ENCODE data around the gene PLXNA2. TPM values are rescaled to one million over a fixed set of nuclear protein-coding genes. Genes with fewer than 3 reads are reported as not detected.

The PLXNA2 gene
- total and polyA plus RNA-seq, 9 donors, result 17.8 to 43.3 (median 35.1) TPM

DNA sequence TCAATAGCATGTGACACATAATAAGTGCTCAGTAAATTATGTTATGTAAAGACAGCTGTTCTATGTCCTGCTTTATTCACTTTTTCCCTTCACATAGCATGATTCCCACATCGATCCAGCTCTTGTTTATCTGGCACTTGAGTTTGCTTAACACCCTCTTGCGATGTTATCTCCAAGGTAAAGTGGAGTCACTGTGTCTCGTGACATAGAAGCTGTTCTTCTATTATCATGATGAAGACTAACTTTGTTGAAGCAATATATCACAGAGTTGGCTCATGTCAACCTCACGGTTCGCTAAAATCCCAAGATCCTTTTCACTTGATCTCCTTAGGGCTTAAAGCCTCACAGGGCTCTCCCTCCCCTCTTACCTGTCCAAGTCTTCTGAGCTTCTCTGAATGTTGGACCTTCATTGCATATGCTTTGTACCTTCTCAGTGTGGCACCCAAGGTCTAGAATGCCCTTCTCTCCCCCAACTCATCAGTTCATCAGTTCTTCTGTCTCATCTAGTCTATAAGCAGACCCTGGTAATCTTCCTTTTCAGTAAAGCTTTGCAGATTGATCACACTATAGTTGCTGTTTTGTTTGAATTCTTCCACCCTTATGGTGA is 38.0 kb downstream of the PLXNA2 start:
- DNase-seq, result no peak
- no peak overlapping the region for H3K4me3 ChIP-seq (ENCODE audit: low read length)
- no peaks in the 10 kb centered on the region for H3K27me3 ChIP-seq (ENCODE audit: control insufficient read depth, insufficient read depth, low read length)
- no peak overlapping the region for H3K27ac ChIP-seq (ENCODE audit: low read length)
- H3K4me1 ChIP-seq (ENCODE audit: control insufficient read depth, insufficient read depth, low read length), result peaks cover 51% of the 10 kb centered on the region
- WGBS (ENCODE audit: insufficient coverage), result 76% methylated on average over 5 of the region's 5 CpGs
- H3K36me3 ChIP-seq (ENCODE audit: control insufficient read depth, insufficient read depth, low read length), result peaks cover 48% of the 10 kb centered on the region
- H3K9me3 ChIP-seq (replicated peaks; ENCODE audit: control insufficient read depth, low read depth, low read length), result no peaks in the 10 kb centered on the region

DNA sequence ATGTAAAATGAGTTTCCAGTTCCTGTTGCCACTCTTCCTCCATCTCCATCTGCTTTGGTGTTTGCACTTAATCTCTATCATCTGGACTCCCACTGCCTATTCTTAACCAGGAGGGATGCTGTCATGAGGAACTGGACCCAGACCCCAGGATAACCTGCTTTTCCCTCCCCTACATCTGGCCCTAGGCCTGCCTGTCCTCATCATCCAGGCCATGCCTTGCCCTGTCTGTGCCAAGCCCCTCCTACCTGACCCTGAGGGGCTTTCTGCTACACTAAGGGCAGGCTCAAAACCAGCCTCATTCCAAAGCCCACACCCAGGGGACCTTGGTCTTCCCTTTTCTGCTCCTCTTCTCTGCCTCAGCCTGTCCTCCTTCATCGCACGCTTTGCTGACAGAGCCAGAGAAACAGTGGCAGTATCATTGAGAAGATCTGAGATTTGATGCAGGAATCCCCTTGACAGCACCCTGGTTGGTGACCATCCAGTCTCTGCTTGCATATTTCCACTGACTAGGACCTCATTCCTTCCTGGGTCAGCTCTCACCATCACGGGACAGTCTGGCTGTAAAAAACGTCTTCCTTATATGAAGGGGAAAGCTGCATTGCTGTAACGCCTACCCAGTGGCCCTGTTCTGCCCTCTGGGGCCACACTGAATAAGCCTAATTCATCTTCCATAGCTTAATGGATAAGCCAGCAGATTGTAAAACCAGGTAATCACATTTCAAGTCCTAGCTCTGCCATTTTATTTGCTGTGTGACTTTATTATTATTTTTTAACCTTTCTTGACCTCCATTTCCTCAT is 38.8 kb downstream of the PLXNA2 start:
- 79% methylated on average over 4 of the region's 5 CpGs for WGBS (ENCODE audit: insufficient coverage)
- DNase-seq, result no peak
- Histone ChIP-seq H3K4me1 (ENCODE audit: control insufficient read depth, insufficient read depth, low read length) (peaks cover 57% of the 10 kb centered on the region), H3K27ac (ENCODE audit: low read length) (peak overlapping the region; percentile 62), H3K4me3 (ENCODE audit: low read length) (no peak overlapping the region), H3K36me3 (ENCODE audit: control insufficient read depth, insufficient read depth, low read length) (peaks cover 48% of the 10 kb centered on the region), H3K27me3 (ENCODE audit: control insufficient read depth, insufficient read depth, low read length) (no peaks in the 10 kb centered on the region), H3K9me3 (replicated peaks; ENCODE audit: control insufficient read depth, low read depth, low read length) (no peaks in the 10 kb centered on the region)

DNA sequence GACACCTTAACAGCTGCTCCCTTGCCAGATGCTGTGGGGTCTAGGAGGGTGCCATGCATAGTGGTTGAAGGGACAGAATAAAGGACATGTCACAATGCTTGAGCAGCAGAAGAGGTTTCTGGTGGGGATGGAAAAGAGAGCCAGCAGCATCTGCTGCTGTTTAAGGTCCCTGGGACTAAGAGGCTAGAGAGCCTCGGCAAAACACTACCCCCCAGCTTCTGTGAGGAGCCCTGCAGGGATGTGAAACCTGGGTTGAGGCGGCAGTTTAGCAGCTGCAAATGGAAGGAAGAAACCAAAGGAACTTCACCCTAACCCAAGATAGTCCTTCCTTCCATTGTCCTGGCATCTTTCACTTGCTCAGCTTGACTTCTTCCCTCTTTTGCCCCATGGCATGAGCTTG is 39.4 kb downstream of the PLXNA2 start:
- no peaks in the 10 kb centered on the region for H3K9me3 ChIP-seq (replicated peaks; ENCODE audit: control insufficient read depth, low read depth, low read length)
- H3K27me3 ChIP-seq (ENCODE audit: control insufficient read depth, insufficient read depth, low read length), result no peaks in the 10 kb centered on the region
- peak; percentile 62 for DNase-seq
- peaks cover 57% of the 10 kb centered on the region for H3K4me1 ChIP-seq (ENCODE audit: control insufficient read depth, insufficient read depth, low read length)
- no CpG with 5 or more reads among the region's 2 CpGs for WGBS (ENCODE audit: insufficient coverage)
- peaks cover 47% of the 10 kb centered on the region for H3K36me3 ChIP-seq (ENCODE audit: control insufficient read depth, insufficient read depth, low read length)
- H3K27ac ChIP-seq (ENCODE audit: low read length), result peak overlapping the region; percentile 62
- no peak overlapping the region for H3K4me3 ChIP-seq (ENCODE audit: low read length)

DNA sequence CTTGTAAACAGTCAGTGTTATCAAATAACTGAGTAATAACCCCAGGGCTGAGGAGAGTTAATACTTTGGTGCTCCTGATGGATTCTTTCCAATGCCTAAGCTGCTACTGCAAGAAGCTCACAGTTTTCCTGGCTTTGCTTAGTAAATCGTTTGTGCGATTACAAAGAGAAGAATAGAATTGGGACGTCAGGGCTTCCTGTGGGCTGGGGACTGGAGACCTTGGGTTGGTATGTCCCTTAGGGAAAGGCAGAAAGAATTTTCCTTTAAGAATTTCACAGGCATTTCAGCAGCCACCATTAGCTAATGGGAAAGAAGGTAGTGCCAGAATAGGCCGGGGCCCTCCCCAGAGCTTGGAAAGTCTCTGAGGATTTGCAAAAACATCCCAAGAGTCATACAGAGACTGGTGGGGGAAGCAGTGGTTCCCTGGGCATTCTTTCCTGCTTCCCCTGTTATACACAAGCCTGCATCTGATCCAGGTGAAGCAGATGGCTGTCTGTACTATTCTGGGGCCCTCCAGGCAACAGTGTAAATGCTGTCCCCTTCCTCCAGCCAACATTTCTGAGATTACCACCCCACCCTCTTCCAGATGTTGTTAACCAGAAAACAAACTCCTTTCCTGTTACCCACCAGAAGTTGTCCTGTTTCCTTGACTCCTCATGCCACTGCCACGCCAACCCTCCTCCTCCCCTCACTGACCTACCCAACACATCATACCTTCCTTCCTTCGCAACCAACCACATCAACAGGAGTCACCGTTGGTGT is 40.2 kb downstream of the PLXNA2 start:
- Histone ChIP-seq H3K36me3 (ENCODE audit: control insufficient read depth, insufficient read depth, low read length) (peaks cover 48% of the 10 kb centered on the region), H3K27me3 (ENCODE audit: control insufficient read depth, insufficient read depth, low read length) (no peaks in the 10 kb centered on the region)
- 80% methylated on average over 1 of the region's 7 CpGs for WGBS (ENCODE audit: insufficient coverage)

DNA sequence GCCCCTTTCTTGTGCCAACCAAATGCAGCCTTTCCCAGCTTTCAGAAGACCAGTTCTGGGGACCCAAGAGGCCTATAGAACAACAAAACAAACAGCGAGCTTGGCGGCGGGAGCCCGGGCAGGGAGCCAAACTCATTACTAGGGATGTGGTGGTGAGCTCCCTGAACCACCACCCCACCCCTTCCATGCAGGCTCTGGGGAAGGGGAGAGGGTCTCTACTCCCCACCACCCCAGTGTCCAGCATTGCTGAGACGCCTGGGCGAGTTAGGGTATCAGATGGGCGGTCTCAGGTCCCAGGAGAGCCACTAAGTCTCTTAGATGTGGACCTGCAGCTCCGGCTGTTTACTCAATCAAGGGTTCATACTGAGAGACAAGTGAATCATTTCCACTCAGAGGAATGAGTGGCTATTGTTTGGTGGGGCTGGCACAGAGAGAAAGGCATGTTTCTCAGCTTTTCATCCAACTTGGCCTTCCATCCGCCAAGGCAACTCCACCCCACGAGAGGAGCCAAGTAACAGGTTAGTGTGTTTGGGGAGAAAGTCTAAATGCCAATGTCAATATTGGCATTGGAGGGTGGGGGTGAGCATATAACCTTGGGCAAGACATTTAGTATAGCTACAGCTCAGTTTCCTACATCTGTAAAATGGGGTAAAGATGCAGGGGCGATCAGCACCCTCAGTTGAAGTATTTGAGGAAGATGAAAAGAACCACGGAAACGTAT is 40.9 kb downstream of the PLXNA2 start:
- Histone ChIP-seq H3K4me1 (ENCODE audit: control insufficient read depth, insufficient read depth, low read length) (peaks cover 57% of the 10 kb centered on the region), H3K36me3 (ENCODE audit: control insufficient read depth, insufficient read depth, low read length) (peaks cover 47% of the 10 kb centered on the region), H3K4me3 (ENCODE audit: low read length) (no peak overlapping the region), H3K27ac (ENCODE audit: low read length) (peak overlapping the region; percentile 69), H3K27me3 (ENCODE audit: control insufficient read depth, insufficient read depth, low read length) (no peaks in the 10 kb centered on the region), H3K9me3 (replicated peaks; ENCODE audit: control insufficient read depth, low read depth, low read length) (no peaks in the 10 kb centered on the region)
- peak; percentile 55 for DNase-seq
- WGBS (ENCODE audit: insufficient coverage), result 70% methylated on average over 2 of the region's 13 CpGs

More for the DNA sequence above, 40.2 kb downstream of the PLXNA2 start:
- DNase-seq, result peak; percentile 50
- Histone ChIP-seq H3K4me3 (ENCODE audit: low read length) (no peak overlapping the region), H3K4me1 (ENCODE audit: control insufficient read depth, insufficient read depth, low read length) (peaks cover 57% of the 10 kb centered on the region), H3K9me3 (replicated peaks; ENCODE audit: control insufficient read depth, low read depth, low read length) (no peaks in the 10 kb centered on the region), H3K27ac (ENCODE audit: low read length) (peak overlapping the region; percentile 65)

DNA sequence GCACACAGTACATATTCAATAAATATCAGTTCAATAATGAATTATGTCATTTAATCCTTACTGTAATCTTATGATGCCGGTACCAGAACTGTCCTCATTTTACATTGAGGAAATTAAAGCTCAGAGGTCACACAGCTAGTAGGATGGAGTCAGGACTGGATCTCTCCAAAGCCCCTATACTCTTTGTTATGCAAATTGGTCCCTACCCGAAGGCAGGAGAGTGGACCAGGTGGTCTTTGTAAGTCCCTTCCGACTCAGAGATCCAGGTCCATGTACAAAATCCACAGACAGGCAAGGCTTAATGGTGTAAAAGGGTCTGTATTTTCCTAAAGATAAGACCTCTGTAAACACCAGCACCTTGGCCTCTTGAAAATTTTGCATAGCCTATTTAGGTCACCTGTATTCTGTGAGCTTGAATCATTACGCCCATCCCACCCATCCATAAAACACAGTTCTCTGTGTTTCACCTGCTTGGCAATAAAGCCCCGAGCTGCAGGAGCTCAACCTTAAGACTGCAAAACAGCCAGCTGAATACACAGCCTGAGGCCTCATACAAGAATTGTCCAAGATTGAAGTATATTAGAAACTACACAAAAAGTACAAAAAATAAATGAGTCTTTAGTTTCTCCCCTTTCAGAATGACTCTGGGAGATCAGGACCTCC is 41.7 kb downstream of the PLXNA2 start:
- Histone ChIP-seq H3K4me3 (ENCODE audit: low read length) (no peak overlapping the region), H3K36me3 (ENCODE audit: control insufficient read depth, insufficient read depth, low read length) (peaks cover 47% of the 10 kb centered on the region), H3K9me3 (replicated peaks; ENCODE audit: control insufficient read depth, low read depth, low read length) (no peaks in the 10 kb centered on the region), H3K27me3 (ENCODE audit: control insufficient read depth, insufficient read depth, low read length) (no peaks in the 10 kb centered on the region), H3K27ac (ENCODE audit: low read length) (peak overlapping the region; percentile 69), H3K4me1 (ENCODE audit: control insufficient read depth, insufficient read depth, low read length) (peaks cover 49% of the 10 kb centered on the region)
- no peak for DNase-seq
- WGBS (ENCODE audit: insufficient coverage), result no CpG with 5 or more reads among the region's 5 CpGs

DNA sequence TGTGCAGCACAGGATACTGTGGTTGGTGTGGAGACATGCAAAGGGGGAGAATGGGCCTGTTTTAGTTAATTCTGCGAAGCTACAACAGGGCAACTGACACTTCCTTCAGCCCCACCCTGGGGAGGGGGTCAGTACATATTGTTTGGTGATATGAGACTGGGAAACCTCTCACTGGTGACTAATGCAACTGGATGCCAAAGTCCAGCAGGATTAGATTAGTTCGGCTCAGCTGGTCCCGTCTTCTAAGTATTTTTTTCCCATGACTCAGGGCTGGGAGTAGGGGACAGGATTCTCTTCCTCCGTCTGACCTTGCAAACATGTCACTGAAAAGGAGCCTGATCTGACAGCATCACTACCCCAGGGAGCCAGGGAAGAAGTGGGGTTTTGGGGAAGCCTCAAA is 43.0 kb downstream of the PLXNA2 start:
- DNase-seq, result peak; percentile 84
- Histone ChIP-seq H3K9me3 (replicated peaks; ENCODE audit: control insufficient read depth, low read depth, low read length) (no peaks in the 10 kb centered on the region), H3K36me3 (ENCODE audit: control insufficient read depth, insufficient read depth, low read length) (peaks cover 47% of the 10 kb centered on the region), H3K27me3 (ENCODE audit: control insufficient read depth, insufficient read depth, low read length) (no peaks in the 10 kb centered on the region), H3K4me3 (ENCODE audit: low read length) (no peak overlapping the region), H3K27ac (ENCODE audit: low read length) (peak overlapping the region; percentile 59), H3K4me1 (ENCODE audit: control insufficient read depth, insufficient read depth, low read length) (peaks cover 45% of the 10 kb centered on the region)
- no CpG with 5 or more reads among the region's 4 CpGs for WGBS (ENCODE audit: insufficient coverage)

DNA sequence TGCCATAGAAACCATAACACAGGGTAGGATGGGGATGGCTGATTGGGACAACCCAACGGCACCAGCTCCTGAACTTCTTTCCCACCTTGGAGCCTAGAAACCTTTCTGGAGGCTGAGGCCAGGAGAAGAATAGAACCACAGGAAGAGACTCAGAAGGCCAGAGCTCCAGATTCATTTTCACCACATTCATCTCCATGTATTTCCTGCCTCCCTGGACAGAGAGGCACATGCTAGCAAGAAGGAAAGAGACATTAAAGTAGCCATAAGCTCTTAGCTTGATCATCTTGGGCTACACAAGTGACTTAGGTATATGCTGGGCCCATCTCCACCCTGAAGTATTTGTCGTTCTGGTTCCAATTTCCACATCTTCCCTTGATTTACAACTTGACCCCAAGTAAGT is 44.1 kb downstream of the PLXNA2 start:
- Histone ChIP-seq H3K4me1 (ENCODE audit: control insufficient read depth, insufficient read depth, low read length) (peaks cover 40% of the 10 kb centered on the region), H3K27ac (ENCODE audit: low read length) (no peak overlapping the region), H3K36me3 (ENCODE audit: control insufficient read depth, insufficient read depth, low read length) (peaks cover 40% of the 10 kb centered on the region), H3K9me3 (replicated peaks; ENCODE audit: control insufficient read depth, low read depth, low read length) (no peaks in the 10 kb centered on the region), H3K4me3 (ENCODE audit: low read length) (no peak overlapping the region), H3K27me3 (ENCODE audit: control insufficient read depth, insufficient read depth, low read length) (no peaks in the 10 kb centered on the region)
- WGBS (ENCODE audit: insufficient coverage), result 67% methylated on average over 1 of the region's 2 CpGs
- DNase-seq, result no peak

DNA sequence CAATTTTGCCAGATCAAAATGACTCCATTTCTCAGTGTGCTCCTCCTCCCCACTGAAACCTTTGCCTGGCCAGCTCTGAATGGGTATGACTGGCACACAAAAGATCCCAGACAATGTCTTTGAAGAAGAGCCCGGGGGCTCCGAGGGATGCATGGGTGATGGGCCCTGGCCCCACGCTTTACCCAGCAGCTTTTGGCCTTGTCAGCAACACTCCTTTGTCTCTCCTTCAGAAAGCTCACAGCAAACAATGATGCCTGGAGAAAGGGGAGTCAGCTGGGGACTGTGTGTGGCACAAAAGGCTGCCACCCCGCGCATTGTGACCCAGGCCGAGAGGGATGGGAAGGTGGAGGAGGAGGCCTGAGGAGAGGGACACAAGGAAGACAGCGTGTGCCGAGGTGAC is 45.9 kb downstream of the PLXNA2 start:
- Histone ChIP-seq H3K4me1 (ENCODE audit: control insufficient read depth, insufficient read depth, low read length) (peaks cover 21% of the 10 kb centered on the region), H3K27me3 (ENCODE audit: control insufficient read depth, insufficient read depth, low read length) (no peaks in the 10 kb centered on the region), H3K9me3 (replicated peaks; ENCODE audit: control insufficient read depth, low read depth, low read length) (no peaks in the 10 kb centered on the region), H3K4me3 (ENCODE audit: low read length) (no peak overlapping the region), H3K36me3 (ENCODE audit: control insufficient read depth, insufficient read depth, low read length) (peaks cover 41% of the 10 kb centered on the region), H3K27ac (ENCODE audit: low read length) (no peak overlapping the region)
- DNase-seq, result no peak
- WGBS (ENCODE audit: insufficient coverage), result 100% methylated on average over 5 of the region's 8 CpGs

Measured in muscle of leg (tissue), 11 donors.